Hindlimb muscle (tissue), 1 donor: ENCODE results near the gene DNAL1. TPM values are rescaled to one million over a fixed set of nuclear protein-coding genes. Genes with fewer than 3 reads are reported as not detected.

Experiments used
- DNase-seq: peaks from one replicate; pipeline ENCODE4 v3.0.0-alpha.2; 2013
- polyA plus RNA-seq: library from polyadenylated mRNA; unstranded; fragments of 120-200 nt; gene quantifications from one replicate; pipeline ENCODE4 v1.2.1, GENCODE V29; 2013; ENCODE audit not compliant: insufficient read length

The DNAL1 gene
- polyA plus RNA-seq, 1 donor: 6.0 TPM

DNA sequence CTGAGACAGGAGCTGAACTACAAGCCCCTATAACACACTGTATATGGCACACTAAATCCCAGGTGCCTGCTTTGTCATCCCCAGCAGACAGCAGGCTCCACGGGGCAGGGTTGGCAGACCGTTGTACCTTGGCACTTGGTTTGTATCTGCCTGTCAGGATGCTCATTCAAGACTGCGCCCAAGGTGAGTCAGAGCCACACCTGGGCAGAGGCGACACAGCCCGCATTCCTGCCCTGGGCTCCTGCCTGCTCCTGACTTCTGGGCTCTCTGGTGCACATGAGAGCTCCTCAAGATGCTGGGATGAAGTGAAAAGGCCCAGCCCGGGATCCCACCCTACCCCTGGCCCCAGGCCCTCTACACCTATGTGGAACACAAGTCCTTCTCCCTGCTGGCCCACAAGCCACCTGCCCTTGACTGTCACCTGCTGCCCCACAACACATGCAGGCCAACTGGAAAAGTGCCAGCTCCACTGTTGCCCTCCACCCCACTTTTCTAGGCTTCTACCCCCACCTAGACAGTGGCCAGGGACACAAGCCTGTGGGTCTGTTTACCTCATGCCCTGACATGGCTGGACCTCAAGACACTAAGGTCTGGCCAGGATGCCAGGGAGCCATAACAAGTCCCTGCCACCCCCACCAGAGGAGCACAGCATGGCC lies 100.2 kb downstream of the DNAL1 start:
- no peak for DNase-seq

DNA sequence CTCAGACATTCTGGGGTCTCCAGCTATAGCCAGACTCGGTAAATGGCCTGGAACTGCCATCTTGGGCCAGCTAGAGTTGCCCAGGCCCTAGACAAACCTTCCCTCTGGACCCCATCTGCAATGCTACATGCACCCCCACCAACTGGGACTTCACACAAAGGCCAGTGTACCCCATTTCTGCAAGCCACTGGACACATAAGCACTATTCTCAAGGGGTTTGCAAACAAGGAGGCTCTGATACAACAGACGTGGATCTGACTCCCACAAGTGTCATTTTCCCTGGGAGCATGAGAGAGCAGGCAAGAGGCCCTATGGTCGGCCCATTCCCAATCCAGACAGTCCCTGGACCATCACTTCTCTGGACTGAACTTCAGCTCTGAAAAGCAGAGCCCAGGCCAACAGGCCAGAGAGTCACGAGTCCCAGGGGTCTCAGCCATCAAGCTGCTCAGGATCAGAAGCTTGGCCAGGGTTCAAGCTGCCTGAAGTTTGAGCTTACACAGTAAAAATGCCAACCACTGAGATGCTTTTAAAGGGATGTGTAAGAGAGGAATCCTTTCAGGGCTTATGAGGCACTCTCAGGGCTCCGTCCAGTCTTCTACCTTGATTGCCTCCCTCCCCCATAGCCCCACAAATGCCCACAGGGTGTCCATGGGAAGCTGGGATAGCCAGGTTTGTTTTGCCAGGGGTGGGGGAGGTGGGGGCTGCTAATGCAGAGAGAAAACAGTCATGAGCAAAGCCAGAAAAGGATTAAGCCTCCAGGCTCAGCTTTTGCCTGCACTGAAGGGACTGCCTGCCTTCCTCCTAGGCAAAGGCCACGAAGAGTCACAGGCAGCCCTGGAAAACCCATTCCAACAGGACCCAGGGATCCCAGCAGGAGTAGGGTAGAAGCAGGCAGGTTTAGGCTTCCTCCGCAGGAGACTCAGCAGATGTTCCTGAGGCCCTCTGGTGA lies 101.1 kb downstream of the DNAL1 start:
- DNase-seq: no peak

DNA sequence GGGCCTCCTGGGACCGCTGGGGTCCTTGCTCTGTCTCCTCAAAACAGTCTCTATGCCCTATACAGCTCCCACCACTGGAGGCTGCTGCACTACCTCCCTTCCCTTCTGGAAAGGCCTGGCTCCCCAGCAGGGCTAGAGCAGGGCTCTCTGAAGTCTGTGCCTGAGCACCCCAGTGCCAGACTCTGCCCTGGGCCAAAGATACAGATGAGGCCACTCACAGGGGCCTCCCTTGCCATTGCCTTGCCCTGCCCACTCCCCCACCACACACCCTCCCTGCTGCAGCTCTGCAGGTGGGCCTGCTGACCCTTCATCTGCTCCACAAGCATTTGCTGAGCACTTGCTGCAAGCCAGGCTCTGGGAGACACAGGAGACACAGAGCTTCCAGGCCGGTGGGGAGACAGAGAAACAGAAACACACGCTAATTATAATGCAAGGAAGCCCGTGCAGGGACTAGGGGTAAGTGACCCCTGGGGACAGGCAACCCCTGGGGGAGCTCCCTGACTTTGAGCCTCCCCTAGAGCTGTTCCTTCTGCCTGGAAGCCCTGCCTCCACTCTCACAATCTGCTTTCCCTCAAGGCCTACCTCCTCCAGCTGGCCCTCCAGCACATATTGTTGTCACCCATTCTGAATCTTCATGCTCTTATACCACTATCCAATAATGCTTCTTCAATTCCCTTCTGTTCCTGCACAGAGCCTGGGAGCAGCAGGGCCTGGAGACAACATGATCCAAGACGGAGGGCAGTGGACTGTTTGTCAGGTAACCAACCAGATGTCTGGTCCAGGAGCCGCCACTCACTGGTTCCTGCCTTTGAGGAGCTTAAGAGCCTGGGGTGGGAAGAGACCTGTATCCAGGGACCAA lies 102.0 kb downstream of the DNAL1 start:
- no peak for DNase-seq

DNA sequence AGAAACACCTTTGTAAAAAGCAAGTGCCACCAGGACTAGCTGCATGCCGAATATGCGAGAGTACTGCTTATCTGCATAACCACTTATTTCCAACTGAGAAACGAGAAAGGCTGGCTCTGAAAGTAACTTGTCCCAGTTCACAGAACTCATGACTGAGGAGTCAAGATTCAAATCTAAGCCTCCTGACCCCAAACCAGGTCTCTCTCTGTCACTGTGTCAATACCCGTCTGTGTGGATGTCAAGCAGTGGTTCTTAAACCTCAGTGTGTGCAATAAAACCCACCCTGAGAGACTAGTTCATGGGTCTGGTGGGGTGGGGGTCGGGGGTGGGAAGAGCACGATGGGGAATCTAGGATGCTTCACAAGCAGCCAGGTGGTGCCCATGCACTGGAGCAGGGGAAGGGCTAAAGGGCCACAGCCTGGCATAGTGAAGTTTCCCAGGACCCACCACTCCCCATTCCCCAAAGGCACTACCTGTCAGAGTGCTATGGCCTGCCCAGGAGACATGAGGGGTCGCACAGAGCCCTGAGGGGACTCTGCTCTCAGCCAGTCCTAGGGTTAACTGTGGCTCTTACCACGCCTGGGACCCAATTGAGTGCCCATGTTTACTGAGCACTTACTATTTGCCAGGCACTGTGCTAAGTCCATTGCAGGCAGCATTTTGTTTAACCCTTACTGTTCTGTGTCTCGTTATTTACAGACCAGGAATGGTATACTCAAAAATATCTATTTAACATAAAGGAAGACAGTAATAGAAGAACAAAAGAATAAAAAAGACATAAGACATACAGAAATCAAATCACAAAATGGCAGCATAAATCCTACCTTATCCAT lies 102.8 kb downstream of the DNAL1 start:
- no peak for DNase-seq

DNA sequence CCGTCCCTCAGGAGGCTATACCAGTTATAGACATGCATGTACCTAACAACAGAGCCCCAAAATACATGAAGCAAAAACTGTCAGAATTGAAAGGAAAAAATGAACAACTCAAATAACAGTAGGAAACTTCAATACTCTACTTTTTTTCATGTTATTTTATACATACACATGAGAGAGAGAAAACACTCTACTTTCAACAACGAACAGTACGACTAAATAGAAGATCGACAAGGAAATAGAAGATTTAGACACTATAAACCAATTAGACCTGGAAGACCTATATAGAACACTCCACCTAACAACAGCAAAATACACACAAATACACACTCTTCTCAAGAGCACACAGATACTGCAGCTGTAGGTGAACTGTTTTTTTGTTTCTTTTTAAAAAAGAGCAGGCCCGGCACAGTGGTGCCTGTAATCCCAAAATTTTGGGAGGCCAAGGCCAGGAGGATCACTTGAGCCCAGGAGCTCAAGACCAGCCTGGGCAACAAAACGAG lies 104.1 kb downstream of the DNAL1 start:
- DNase-seq: no peak

DNA sequence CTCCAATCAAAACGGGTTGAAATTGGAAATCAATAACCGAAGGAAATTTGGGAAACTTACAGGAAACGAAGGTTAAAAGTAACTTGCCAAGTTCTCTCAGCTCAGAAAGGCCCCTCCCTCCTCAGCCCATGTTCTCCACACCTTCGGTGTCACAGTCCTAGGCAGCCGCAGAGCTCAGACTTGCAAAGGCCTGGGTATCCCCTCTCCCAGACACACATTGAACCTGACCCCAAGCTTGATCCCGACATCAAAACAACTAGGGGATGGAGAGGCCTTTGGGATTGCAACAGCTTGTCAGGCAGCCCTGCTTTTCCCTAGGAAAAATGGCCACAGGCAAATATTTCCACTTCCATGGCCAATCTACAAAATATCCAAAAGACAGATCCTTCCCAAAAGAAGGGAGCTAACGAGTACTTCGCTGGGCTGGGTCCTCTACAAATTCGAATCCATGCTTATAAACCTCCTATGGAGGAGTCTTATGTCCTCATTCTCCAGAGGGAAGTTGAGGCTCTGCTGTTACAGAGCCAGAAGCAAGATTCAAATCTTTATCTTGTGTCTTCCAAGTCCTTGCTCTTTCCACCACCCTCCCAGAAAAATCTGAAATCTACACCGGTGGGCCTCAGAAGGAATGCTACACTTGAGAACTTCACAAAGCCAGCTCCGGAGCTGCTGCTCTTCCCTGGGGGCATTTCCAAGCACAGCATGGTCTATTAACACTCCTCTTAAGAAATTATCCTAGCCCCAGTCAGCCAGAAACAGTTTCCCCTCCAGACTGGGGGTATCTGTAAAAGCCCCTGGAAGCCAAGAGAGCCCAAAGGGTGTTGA lies 105.1 kb downstream of the DNAL1 start:
- DNase-seq: no peak

DNA sequence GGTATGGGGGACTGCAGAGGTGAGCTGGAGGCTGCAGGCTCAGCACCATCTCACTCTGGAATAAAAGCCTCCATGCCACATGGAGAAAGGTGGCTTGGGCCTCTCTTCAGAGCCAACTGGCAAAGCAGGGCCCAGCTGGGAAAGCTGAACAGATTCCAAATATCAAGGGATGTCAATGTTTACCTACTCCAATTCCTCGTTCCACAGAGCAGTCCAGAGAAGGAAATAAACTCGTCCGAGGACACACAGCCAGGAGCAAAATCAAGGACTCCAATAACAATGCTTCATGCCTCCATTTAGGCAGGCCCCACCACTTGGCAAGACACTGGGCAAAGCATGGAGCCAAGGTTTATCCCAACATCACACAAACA lies 105.7 kb downstream of the DNAL1 start:
- DNase-seq: no peak

DNA sequence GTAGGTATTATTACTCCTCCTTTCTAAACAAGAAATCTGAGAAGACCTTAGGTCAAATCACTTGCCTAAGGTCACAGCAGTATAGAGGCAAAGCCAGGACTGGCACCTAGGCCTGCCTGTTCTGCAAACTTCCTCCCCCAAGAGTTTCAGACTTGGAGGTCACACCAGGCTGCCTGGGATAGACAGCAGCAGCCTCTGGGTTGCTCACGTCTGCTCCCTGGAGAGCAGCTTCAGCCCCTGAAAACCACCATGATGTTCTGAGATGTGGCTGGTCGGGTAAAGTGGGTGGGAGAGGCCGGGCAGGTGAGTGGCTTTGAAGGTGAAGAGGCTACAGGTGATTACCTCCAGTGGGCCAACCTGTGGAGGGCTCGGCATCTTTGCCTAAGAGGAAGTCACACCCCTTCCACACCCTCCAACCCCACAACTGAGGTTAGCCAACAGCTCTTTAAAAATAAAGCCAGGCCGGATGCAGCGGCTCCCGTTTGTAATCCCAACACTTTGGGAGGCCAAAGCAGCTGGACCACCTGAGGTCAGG lies 106.4 kb downstream of the DNAL1 start:
- DNase-seq: no peak

DNA sequence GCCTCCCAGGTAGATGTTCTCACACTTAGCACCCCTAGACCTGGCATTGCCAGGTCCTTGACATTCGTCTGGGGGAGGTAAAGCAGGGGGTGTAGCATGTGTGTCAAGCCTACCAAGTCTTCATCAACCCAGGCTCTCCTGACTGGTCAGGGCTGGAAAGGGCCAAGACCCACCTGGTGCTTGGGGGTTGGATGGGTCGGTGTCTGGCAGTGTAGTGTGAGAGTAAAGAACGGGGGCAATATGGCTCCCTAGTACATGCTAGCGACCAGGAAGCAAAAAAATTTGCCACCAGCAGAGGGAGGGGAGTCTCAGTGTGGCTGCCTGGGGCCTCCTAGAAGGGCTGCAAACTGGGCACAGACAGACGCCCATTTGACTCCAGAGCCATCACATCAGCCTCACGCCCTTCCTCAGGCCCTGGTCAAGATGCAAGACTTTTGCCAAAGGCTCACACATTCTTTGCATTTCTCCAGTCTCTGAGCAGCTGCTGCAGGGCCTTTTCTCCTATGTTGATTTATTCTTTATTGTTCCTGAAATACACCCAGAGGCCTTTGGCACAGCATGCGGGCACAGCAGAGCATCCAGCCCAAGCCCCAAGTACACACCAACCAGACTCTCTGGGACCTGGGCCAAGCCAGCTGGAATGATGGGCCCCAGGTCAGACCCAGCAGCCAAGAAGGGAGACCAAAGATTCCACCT lies 107.7 kb downstream of the DNAL1 start:
- no peak for DNase-seq

Other genes with a start within 250 kb of the DNAL1 start
- gene NUMB, start 186.4 kb upstream of the DNAL1 start, polyA plus RNA-seq: 31.3 TPM
- 5.5 TPM for gene RIOX1, start 154.1 kb upstream of the DNAL1 start, polyA plus RNA-seq
- gene ACOT1, start 107.8 kb upstream of the DNAL1 start, polyA plus RNA-seq: 4.0 TPM
- gene HEATR4, start 86.0 kb upstream of the DNAL1 start, polyA plus RNA-seq: 1.0 TPM
- 27.3 TPM for gene ACOT2, start 75.8 kb upstream of the DNAL1 start, polyA plus RNA-seq
- 0.44 TPM for gene ACOT4, start 53.1 kb upstream of the DNAL1 start, polyA plus RNA-seq
- 0.19 TPM for gene ACOT6, start 32.5 kb upstream of the DNAL1 start, polyA plus RNA-seq
- gene PNMA1, start 69.4 kb downstream of the DNAL1 start, polyA plus RNA-seq: 28.1 TPM
- gene PTGR2, start 206.8 kb downstream of the DNAL1 start, polyA plus RNA-seq: 8.6 TPM
- gene ZNF410, start 241.9 kb downstream of the DNAL1 start, polyA plus RNA-seq: 28.2 TPM